ENCODE data around the gene OSBPL9. TPM values are rescaled to one million over a fixed set of nuclear protein-coding genes. Genes with fewer than 3 reads are reported as not detected.

OSBPL9 gene
- total and polyA plus RNA-seq, 9 of the 15 experiments (the other 6 are each of a cell fraction or from before 2014, with no cell fraction given), result 43.9 to 217 (median 170) TPM

DNA sequence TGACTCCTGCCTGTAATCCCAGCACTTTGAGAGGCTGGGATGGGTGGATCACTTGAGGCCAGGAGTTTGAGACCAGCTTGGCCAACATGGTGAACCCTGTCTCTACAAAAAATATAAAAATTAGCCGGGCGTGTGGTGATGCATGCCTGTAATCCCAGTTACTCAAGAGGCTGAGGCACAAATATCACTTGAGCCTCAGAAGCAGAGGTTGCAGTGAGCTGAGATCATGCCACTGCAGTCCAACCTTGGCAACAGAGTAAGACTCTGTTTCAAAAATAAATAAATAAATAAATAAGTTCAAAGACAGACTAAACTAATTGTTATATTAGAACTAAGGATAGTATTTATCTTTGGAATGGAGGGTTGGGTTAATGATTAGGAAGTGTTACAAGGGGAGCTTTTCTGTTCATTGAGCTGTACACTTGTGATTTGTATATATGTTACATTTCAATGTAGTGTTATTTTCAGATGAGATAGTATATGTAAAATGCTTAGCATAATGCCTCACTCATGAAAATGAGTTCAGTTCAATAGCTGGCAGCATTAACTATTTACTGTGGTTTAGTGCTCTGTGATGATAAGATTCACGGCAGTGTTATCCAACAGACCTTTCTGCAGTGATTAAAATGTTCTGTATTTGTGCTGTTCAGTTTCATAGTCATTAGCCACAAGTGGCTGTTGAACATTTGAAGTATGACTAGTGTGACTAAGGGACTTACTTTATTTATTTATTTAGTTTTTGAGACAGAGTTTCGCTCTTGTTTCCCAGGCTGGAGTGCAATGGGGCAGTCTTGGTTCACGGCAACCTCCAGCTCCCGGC is 47.7 kb downstream of the OSBPL9 start (continued):
- TF ChIP-seq, protein P1, sequence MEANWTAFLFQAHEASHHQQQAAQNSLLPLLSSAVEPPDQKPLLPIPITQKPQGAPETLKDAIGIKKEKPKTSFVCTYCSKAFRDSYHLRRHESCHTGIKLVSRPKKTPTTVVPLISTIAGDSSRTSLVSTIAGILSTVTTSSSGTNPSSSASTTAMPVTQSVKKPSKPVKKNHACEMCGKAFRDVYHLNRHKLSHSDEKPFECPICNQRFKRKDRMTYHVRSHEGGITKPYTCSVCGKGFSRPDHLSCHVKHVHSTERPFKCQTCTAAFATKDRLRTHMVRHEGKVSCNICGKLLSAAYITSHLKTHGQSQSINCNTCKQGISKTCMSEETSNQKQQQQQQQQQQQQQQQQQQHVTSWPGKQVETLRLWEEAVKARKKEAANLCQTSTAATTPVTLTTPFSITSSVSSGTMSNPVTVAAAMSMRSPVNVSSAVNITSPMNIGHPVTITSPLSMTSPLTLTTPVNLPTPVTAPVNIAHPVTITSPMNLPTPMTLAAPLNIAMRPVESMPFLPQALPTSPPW (CRISPR knock-in tag; IDR thresholded peaks at IDR 0.05), result 0 out of 2 replicates have a peak, but pooled peaks have one; percentile 24
- TF ChIP-seq RCOR1 (IDR thresholded peaks at IDR 0.05; ENCODE audit: borderline replicate concordance in 1 of 2, low read depth in 2 of 2, low read length in 2 of 2), result peak; percentile 66 to 96; a peak in 2 of 4 replicates
- peak; percentile 58; the same call in 1 of the 2 replicates for TF ChIP-seq PML (IDR thresholded peaks at IDR 0.05; ENCODE audit: low read length)
- TF ChIP-seq MEIS2 (IDR thresholded peaks at IDR 0.05; ENCODE audit: partially characterized antibody), result peak; percentile 64
- TF ChIP-seq TCF3 (CRISPR knock-in tag; IDR thresholded peaks at IDR 0.05), result peak; percentile 82
- TF ChIP-seq NBN (IDR thresholded peaks at IDR 0.05; ENCODE audit: low read depth), result 0 out of 2 replicates have a peak, but pooled peaks have one; percentile 32
- TF ChIP-seq NCOR1 (IDR thresholded peaks at IDR 0.05), result peak; percentile 72
- TF ChIP-seq, protein P2, sequence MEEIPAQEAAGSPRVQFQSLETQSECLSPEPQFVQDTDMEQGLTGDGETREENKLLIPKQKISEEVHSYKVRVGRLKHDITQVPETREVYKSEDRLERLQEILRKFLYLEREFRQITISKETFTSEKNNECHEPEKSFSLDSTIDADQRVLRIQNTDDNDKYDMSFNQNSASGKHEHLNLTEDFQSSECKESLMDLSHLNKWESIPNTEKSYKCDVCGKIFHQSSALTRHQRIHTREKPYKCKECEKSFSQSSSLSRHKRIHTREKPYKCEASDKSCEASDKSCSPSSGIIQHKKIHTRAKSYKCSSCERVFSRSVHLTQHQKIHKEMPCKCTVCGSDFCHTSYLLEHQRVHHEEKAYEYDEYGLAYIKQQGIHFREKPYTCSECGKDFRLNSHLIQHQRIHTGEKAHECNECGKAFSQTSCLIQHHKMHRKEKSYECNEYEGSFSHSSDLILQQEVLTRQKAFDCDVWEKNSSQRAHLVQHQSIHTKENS (CRISPR knock-in tag; IDR thresholded peaks at IDR 0.05), result no peak
- TF ChIP-seq LCOR (CRISPR knock-in tag; IDR thresholded peaks at IDR 0.05), result peak; percentile 36; the same call in 1 of the 2 replicates
- TF ChIP-seq ESRRB (CRISPR knock-in tag; IDR thresholded peaks at IDR 0.05; ENCODE audit: borderline replicate concordance), result no peak
- TF ChIP-seq TBL1XR1 (IDR thresholded peaks at IDR 0.05; ENCODE audit: low read length in 2 of 2), result 0 out of 4 replicates have a peak, but pooled peaks of 1 of the 2 experiments have one; percentile 29
- peak; percentile 95 to 96 for TF ChIP-seq KDM1A (IDR thresholded peaks at IDR 0.05)
- no peak for TF ChIP-seq JUND (IDR thresholded peaks at IDR 0.05; ENCODE audit: borderline replicate concordance, low read depth, low read length)
- TF ChIP-seq JUND (tag; IDR thresholded peaks at IDR 0.05; ENCODE audit: borderline replicate concordance, low read depth, low read length), result peak; percentile 28; the same call in 1 of the 3 replicates
- peak; percentile 67 for TF ChIP-seq DPF2 (IDR thresholded peaks at IDR 0.05)
- TF ChIP-seq EP300 (IDR thresholded peaks at IDR 0.05; ENCODE audit: low read length), result peak; percentile 47; the same call in 1 of the 2 replicates
- TF ChIP-seq SMARCE1 (IDR thresholded peaks at IDR 0.05), result peak; percentile 70; the same call in 1 of the 2 replicates
- TF ChIP-seq CBFA2T3 (IDR thresholded peaks at IDR 0.05), result peak; percentile 87
- peak; percentile 84 for TF ChIP-seq SOX6 (IDR thresholded peaks at IDR 0.05)
